ENCODE results near the gene CASS4.
"Not testable (repeated sequence)": the region's sequence is repeated elsewhere in the genome, so short reads cannot be mapped to it uniquely, and the experiment has no call there.

The CASS4 gene, protein sequence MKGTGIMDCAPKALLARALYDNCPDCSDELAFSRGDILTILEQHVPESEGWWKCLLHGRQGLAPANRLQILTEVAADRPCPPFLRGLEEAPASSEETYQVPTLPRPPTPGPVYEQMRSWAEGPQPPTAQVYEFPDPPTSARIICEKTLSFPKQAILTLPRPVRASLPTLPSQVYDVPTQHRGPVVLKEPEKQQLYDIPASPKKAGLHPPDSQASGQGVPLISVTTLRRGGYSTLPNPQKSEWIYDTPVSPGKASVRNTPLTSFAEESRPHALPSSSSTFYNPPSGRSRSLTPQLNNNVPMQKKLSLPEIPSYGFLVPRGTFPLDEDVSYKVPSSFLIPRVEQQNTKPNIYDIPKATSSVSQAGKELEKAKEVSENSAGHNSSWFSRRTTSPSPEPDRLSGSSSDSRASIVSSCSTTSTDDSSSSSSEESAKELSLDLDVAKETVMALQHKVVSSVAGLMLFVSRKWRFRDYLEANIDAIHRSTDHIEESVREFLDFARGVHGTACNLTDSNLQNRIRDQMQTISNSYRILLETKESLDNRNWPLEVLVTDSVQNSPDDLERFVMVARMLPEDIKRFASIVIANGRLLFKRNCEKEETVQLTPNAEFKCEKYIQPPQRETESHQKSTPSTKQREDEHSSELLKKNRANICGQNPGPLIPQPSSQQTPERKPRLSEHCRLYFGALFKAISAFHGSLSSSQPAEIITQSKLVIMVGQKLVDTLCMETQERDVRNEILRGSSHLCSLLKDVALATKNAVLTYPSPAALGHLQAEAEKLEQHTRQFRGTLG

DNA sequence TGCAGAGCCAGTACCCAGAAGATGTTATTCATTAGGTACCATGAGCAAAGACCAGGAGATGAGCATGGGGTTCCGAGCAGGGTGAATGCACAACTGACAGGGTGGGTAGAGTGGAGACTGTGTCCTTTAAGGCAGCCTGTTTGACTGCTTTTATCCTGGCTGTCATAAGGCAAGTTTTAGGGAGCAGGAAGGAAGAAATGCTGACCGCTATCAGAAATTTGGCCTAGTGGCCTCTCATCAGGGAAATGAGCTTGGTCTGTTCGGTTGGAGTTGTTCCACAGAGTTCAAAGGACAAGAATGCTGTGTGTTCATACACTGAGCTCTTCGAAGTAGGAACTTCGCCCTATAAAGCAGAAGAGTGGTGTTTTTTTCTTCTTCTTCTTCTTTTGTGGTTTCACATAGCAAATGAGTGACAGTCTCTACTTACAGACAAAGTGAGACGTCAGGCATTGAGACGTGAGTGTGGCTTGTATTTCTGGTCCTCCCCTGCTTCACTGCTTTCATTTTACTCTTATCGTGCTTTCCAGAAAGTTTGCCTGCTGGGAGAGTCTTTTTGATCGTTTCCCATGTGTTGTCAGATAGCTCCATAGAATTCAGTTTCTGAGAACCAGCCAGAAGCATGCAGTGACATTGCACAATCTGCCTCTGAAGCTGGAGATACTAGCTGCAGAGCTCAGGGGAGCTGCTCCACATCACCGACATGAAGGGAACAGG lies at the start of gene CASS4:
Gene CASS4, plus strand, starts transcription at position 502 of the 714 bp plus-strand sequence. Its CDS starts 199 bp downstream, at position 701.
- DNase-seq, result no peak

DNA sequence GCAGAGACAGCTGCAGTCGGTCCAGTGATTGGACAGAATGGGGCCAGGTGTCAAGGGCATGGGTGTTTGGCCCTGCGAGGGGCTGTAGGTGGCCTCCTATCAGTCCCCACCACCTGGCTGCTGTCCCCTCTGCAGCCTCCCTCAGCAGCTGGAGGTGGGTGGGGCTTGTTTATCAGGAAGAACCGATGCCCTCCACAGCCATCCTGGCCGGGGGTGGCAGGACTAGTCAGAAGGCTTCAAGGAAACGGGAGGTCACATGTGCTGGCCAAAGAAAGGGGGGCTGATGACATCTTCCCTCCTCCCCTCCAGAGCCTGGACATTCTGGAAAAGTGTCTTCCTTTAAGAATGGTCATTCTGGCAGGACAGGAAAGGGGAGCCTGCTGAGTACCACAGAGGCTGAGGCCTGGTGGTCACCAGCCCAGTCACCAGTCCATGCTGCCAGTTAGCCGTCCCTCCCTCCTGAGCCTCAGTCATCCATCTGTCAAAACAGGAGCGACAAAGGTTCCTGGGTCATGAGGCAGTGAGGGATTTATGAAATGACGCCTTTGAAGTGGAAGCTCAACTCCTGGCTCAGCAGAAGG lies 49.1 kb upstream of the CASS4 start:
- no peak for DNase-seq

DNA sequence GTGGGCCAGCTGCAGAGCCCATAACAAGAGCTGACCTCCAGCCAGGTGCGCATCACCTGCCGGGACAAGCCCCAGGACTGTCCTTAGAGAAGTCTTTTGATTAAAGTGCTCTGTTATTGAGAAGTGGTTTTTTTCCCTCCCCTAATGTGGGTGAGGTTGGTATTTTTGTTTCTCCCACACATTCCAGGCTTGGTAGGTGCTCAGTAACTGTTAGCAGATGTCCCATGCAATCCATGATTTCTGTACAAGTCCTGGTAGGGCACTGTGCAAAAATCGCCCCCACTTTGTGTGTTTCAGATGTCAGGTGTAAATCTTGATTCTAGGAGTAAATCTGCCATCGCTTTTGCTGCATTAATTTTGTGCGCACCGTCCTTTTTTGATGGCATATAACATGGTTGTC lies 48.6 kb upstream of the CASS4 start:
- DNase-seq, result no peak

DNA sequence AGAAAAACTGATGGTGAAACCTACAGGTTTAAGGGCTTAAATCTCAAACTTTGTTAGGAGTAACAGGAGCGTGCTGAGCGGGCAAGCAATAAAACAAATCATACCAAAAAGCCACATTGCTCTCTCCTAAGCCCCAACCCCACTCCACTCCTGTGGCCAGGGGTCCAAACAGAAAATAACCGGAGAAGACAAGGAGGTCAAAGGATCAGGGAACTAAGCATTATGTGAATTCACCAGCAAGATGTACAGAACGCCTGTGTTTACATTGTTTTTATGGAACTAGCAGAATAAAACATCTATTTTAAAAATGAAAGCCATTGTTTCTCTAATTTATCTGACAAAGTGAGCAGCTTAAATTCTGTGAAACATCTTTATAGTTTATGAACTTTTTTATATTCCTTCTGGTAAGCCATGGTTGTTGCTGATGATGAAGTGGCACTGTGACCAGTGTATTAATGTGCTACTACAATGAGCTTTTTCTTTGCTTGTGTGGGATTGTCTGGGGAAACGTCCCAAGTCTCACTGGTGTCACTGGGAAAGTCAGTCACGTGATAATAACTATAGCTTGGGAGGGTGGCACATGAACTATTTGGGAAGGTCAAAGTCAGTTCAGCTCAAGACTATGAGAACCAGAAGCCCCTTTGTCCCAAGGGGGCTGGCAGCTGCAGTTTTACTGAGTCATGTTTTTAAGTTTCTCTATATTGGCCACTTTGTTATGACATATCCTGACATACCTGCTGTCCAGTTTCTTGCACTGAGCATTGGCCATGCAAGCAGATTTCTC lies 43.5 kb upstream of the CASS4 start:
- DNase-seq, result no peak

DNA sequence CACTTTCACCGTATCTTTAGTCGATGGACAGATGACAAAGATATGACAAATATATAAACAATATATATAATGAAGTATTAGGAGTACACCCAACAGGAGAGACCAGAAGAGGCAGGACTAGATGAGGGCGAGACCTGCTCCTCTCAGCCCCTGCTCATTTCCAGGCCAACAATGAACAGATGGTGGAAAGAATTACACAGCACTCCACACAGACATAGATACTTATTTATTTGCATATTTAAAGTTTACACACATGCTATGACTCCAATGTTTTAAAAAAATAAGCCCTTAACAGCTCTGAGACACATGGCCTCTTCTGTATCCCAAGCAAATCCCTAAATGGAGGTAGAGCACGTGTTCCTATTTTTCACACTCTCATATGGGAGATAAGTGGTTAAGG lies 42.9 kb upstream of the CASS4 start:
- no peak for DNase-seq

DNA sequence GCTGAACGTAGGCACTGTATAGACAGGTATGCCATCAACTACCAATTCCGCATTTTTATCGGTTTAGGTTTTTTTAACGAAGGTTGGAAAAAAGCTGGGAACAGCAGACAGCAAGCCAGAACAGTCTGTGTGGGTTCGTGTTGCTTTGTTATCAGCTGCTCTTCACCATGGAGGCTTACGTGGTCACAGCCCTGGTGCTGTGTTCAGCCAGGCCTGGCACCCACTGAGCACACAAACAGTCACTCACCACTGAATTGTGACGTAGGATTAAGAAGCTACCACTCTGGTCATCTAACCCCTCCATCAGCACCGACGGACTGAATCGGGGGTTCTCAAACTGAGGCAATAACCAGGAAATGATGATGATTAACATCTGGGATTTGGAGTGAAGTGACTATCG lies 40.1 kb upstream of the CASS4 start:
- no peak for DNase-seq

DNA sequence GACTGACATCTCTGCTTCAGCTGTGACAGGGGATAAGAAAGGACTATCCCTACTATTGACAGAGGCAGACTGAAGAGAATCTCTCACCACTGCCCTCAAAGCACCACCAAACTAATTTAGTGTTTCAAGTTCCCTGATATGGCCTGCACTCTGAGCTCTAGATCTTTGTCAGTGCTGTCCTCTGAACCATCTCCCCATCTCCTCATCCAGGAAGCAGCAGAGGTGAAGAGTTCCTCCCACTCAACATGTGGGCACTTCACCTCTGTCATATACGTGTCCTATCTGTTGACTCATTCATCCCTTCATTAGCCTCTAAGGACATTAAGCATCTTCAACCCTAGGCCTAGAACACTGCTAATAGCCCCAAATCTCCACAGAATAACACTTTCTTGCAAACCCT lies 39.2 kb upstream of the CASS4 start:
- DNase-seq, result no peak

DNA sequence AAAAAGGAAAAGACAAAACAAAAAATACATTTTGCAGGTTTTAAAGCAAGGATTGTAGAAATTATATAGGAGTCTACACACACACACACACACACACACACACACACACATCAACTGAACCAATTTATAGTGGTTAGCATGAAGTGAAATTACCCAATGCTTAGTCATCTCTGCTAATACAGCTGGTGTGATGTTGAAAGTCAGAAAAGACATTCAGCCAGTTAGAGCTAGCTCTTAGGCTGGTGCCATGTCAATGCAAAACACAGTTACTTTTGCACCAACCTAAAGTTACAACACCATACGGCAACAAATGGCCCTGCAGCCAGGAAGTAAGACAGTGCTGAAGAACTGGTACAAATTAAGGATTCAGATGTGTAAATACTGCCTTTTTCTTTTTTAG lies 38.1 kb upstream of the CASS4 start:
- no peak for DNase-seq

DNA sequence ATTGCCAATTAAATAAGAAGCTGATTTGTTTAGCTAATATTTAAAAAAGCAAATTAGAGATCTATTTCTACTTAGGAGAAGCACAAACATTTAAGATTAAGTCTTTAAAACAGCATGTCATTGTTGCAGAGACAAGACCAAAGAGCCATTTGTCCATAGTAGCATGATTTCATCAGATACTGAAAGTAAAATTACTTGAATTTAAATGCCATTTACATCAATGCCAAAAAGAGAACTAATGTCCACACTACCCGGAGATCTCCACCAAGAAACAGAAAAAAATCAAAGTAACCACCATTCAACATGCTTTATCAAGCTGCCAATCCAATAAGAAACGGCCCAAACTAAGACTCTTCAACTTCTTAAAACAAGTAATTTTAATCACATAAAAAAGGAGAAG lies 35.7 kb upstream of the CASS4 start:
- no peak for DNase-seq

DNA sequence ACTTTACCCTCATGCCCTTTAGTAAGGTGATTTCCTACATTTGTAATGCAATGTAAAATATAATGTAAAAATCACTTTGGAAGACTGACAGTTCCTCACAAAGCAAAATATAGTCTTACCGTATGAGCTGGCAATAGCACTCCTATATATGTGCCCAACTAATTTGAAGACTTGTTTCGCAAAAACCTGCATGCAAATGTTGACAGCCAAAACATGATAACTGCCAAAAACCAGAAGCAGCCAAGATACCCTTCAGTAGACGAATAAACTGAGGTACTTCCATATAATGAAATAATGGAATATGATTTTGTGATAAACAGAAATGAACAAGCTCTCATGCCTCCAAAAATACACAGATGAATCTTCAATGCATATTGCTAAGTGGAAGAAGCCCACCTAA lies 33.7 kb upstream of the CASS4 start:
- no peak for DNase-seq

DNA sequence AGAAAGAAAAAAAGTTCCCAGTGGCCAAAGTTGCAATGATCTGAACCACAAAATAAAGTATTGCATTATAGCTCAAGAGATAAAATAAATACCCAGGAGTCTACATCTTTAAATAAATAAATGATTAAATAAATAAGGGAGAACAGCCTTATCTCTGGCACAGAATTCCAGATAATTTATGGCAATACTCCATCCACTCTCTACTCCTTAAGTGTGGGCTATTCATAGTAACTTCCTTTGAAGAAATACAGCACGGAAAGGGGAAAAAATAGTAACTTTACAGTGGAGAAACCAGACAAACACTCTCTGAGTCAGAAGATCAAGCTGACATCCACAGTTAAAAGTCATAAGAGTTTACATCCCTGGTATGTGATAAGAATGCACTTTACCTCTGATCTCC lies 31.7 kb upstream of the CASS4 start:
- DNase-seq, result no peak

DNA sequence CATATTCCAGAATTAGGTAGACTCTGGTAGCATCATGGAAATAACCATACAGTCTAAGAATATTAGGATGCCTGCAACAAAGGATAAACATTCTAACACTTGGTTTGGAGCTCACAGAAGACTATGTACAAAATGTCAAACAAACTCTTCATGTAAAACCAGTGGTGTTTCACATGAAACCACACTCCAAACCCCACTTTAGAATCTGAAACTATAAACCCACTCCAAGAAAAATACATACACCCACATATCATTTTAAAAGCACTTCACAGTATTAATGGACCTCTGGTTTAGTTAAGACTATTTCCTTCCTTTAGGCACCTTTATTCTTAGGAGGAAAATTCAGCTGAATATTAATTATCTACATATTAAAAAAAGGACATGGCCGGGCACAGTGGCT lies 30.6 kb upstream of the CASS4 start:
- DNase-seq, result no peak

DNA sequence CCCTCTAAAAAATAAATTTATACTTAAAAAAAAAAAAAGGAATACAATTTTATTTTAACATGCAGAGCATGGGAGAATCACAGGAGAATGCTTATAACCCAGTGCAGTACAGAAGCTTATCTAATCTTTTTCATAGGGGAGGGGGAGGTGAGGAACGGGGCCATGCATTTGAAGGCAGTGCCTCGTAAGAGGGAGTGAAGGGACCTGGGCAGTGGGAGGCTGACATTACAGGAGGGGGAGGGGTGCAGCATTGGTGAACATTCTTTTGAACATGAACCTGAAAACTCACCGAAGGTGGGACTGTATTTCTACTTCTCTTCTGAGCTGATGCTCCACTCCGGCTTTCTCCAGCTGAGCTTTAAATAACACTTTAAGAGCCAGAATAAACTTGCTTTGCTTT lies 29.4 kb upstream of the CASS4 start:
- DNase-seq, result no peak

DNA sequence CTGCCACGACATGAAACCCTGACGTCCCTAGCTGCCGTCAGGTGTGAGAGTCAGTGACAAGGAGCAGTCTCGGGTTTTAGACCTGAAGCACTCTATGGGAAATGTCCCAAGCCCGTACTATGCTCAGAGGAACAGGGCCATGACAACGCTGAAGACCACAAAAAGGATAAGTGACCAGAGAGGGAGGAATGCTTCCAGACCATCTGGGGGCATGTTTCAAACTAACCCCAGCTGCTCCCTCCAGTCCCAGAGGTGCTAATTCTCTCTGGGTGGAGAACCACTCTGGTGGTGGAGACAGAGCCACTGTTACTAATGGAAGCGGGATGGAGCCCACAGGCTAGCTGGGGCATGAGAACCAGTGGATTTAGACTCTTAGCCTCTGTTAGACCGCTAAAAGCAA lies 28.7 kb upstream of the CASS4 start:
- DNase-seq, result no peak

DNA sequence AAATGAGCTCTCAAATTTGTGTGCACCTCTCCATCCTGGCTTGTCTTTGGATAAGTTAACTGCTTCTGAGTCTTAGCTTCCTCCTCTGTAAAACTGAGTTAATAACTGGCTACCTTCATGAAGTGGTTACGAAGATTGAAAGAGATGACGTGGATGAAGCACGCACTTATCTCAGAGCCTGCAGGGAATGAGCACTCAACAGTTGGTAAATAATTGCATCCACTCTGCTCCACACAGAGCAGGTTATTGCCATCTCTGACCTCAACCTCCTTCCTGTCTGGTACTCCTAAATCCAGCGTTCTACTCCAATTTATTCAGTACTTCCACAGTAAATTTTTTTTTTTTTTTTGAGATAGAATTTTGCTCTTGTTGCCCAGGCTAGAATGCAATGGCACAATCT lies 26.9 kb upstream of the CASS4 start:
- DNase-seq, result no peak

DNA sequence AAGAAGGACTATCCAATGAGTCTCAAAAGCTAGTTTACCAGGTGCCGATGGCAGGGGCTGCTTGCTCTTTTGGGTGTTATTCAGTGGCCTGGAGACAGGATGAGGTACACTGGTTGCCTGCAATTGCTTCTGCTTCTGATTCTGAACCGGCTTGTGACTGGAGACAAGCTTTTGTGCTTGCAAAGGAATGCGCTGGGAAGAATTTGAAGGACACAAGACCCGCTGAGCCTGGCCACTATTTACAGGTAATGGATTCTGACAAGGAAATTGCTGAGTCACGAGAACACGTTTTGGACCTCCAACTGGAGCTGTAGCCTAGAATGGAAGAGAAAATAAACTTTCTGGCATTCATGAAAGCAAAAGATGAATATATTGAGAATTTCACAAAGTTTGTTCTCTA lies 25.8 kb upstream of the CASS4 start:
- no peak for DNase-seq

DNA sequence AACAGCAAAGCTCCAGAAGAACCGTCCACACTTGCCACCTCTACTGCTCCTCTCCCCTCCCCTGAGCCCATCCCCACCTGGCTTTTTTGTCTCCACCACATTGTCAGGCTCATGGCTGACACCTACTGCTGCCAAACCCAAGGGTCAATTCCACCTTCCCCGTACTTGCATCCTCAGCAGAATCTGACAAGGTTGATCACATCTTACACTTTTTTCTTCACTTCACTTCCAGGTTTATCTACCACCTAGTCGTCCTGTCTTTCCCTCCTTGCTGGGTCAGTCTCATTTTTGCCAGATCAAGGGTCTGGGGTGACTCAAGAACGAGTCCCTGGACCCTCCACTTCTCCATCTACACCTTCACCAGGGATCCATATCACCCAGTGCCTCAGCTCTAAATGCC lies 23.2 kb upstream of the CASS4 start:
- no peak for DNase-seq

DNA sequence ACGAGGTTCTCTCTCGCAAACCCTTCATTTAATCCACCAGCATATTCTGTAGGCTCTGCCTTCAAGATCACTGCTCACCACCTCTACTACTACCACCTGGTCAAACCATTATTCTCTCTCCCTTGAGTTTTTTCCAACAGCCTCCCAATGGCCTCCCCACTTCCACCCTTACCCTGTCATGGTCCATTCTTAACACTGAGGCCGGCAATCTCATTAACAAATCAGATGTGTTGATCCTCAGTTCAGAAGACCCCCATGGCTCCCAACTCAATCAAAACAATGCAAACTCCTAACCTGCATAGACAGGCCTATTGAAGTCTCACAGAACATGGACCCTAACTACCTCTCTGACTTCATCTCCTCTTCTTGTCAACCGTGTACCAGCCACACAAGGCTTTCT lies 22.3 kb upstream of the CASS4 start:
- DNase-seq, result no peak

DNA sequence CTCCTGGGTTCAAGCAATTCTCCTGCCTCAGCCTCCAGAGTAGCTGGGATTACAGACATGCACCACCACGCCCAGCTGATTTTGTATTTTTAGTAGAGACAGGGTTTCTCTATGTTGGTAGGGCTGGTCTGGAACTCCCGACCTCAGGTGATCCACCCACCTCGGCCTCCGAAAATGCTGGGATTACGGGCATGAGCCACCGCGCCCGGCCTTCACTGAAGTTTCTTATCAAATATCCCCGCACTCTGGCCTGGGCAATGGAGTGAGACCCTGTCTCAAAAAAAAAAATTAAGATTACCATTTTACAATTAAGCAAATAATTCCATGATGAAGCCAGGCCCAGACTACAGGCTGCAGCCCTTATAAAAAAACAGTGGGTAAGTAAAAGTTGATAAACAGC lies 21.7 kb upstream of the CASS4 start:
- not testable (repeated sequence) for DNase-seq

DNA sequence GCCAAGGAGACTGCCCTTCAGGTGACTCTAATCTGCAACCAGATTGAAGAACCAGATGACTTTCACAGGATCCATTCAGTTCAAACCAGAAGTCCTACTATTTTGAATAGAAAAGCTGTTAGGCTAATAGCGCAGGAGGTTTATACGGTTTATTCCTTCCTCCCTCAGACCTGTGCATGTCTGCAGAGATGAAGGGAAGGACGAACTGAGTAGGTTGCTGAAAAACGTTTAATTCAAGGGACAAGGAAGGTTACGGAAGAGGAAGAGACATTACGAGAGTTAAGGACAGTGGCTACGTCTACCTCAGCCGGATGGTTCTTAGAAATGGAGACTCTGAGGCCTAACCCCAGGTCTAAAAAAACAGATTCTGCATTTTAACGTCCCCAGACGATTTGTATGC lies 21.0 kb upstream of the CASS4 start:
- DNase-seq, result no peak

DNA sequence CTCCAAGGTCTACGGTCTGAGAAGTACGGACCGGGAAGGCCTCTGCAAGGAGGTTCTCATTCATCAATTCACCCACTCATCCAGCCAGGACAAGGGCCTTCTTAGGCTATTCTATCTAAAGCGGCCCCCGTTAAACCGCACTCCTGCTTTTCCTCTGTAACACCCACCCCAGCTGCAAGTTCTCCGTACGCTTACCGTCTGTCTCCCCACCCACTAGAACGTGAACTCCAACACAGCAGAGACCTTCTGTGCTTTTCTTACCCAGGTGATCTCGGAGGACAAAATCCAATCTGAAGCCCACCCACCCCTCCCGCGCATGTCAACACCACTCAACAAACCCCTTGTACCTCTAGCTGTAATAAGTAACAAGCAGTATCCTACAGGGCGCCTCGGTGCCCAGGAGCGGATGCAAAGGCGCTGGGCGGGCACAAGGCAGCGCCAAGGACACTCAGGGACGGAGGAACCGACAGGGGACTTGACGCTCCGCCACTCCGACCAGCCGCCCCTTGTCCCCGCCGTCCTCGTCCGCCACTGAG lies 20.4 kb upstream of the CASS4 start:
- no peak for DNase-seq

DNA sequence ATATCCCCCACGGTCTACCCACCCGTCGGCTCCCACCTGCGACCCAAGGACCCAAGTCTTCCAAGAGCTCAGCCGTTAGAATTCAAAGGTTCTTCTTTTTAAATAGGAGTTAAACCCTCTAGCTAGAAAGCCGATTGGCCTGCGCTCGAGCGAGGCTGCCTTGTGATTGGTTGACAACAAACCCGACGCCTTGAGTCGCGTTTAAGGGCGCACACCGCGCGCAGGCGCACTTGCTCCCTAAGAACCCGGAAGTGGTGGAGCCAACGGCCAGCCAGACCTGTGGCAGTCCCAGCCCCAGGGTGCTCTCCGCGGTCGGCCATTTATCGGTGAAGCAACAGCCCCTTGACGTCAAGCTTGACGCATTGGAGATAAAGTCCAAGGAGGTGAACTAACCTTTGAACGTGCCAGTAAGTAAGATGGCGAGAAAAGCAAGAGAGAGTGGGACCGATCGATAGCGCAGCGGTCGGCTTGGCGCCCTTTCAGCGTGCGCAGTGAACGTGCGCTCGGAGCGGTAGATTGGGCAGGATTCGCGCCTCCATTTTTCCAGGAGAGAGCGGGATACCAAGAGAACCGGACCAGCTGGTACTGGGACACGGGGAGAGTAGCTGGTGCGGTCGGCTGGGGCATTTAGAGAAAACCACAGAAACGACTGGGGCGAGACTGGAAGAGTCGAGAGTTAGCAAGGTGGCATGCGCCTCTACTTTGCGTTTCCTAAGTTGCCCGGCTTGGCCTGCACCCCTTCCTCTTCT lies 19.8 kb upstream of the CASS4 start, which contains the start of the genes AURKA and CSTF1:
Gene AURKA, minus strand, starts transcription at position 84 of the 749 bp plus-strand sequence. CDS start 4,018 bp downstream, outside the sequence.
Gene CSTF1, plus strand, starts transcription at position 514 of the 749 bp plus-strand sequence. CDS start 2,908 bp downstream, outside the sequence.
- peak; percentile 99 for DNase-seq

Data from activated CD8-positive, alpha-beta memory T cell treated with anti-CD3 and anti-CD28 coated beads for 24 hours (primary cell).